OCI-LY3 (cell line): ENCODE measurements around the gene LRRC3C.

ENCODE experiments used
- EZH2phosphoT487 ChIP-seq: fragments of 200-600 bp; shearing (Covaris generic); IDR thresholded peaks from 2 replicates; pipeline ENCODE4 v1.6.1; 2018; ENCODE audit warnings: antibody characterized with exemption, mixed run types, low read depth
- TF ChIP-seq, protein P1 (sequence below): fragments of 200-600, 300-600 bp; sonication (generic); IDR thresholded peaks from 2 replicates; pipeline ENCODE4 v1.5.1; 2014; ENCODE audit warnings: antibody characterized with exemption, low read length, low read depth

- TF ChIP-seq, protein P1, sequence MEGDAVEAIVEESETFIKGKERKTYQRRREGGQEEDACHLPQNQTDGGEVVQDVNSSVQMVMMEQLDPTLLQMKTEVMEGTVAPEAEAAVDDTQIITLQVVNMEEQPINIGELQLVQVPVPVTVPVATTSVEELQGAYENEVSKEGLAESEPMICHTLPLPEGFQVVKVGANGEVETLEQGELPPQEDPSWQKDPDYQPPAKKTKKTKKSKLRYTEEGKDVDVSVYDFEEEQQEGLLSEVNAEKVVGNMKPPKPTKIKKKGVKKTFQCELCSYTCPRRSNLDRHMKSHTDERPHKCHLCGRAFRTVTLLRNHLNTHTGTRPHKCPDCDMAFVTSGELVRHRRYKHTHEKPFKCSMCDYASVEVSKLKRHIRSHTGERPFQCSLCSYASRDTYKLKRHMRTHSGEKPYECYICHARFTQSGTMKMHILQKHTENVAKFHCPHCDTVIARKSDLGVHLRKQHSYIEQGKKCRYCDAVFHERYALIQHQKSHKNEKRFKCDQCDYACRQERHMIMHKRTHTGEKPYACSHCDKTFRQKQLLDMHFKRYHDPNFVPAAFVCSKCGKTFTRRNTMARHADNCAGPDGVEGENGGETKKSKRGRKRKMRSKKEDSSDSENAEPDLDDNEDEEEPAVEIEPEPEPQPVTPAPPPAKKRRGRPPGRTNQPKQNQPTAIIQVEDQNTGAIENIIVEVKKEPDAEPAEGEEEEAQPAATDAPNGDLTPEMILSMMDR, result no peak
- TF ChIP-seq EZH2phosphoT487, result no peak
Measured at GRCh38 chr17:39946551-39947330, 19.2 kb downstream of the LRRC3C start.
